GM21515 (cell line): ENCODE results near the gene ZBTB42.

Experiments used
- ATAC-seq: cut with Tn5 transposase; IDR thresholded peaks from one replicate; pipeline ENCODE4 v1.9.1; 2021; ENCODE audit not compliant: unreplicated experiment

The ZBTB42 gene

DNA sequence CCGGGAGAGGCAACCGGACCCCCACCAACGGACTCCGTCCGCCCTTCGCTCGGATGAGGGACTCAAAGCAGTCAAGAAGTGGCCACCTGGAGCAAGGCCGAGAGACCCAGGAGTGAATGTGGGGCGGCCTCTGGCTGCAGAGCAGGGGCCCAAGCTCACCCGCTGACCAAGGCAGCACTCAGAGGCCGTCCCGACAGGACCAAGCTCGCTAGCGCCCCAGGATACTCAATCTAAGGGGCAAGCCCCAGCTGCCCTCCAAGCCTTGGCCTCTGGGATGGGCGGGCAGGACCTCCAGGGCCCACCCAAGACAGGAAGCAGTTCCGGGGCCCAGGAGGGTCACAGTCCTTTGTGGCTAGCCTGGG lies 6.3 kb upstream of the ZBTB42 start:
- ATAC-seq, result no peak

GRCh38 chr14:104794993-104795780 lies 5.7 kb upstream of the ZBTB42 start, which contains the start of gene AKT1:
Gene AKT1 (minus strand): TSS chr14:104795748. CDS start chr14:104792643, 3,105 bp downstream.
- ATAC-seq, result no peak

DNA sequence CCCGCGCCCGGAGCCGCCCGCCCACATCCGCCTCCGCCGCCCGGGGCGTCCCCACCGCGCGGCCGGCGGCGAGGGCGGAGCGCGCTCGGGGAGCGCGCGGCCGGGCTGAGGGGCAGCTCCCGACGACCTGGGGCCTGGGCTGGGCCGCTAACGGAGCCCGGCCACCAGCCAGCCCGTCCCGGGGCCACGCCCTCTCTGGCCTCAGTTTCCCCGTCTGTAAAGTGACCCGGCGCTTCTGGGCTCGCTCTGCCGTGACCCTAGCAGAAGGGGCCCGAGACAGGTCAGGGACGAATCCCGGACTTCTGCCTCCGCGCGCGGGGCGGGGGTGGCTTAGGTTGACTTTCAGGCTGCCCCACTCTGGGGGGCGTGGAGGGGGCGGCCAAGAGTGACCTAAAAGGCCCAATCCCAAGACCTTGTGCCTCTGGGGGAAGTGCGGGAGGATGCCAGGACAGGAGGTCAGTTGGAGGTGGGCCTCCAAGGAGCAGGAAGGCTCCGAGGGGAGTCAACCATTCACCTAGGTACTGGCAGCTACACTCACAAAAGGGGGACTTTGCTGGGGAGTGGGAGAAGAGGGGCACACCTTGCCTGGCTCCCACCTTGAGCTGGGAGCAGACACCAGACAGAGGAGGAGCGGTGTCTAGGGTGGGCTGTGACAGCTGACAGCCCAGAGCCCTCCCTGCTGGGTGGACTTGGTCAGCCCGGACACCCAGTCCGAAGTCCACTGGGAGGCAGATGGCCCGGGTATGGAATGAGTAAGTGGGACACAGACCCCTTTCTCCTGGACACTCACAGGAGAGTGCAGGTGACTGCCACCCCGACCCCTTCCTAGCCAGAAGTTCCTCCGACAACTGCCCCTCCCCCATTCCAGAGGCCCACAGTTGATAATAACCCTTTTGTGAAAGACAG lies 4.9 kb upstream of the ZBTB42 start:
- no peak for ATAC-seq

DNA sequence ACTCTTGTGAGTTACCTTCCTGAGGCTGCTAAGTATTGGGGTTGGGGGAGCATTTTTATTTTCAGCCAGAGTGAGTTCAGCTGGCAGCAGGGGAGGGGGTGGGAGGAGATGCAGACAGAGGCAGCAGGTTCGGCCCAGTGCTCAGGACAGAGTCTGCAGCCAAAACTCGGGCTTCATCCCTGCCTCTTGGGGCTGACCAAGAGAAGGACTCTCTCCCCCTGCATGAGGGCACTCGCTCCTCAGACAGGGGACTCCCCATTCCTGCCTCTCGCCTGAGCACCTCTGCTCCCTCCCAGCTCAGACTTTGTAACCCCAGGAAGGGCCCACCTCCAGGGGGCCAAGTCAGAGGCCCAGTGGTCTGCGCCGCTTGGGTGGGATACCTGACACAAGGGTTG lies 4.2 kb upstream of the ZBTB42 start:
- no peak for ATAC-seq

GRCh38 chr14:104797115-104798044 lies 3.5 kb upstream of the ZBTB42 start:
- ATAC-seq, result no peak

DNA sequence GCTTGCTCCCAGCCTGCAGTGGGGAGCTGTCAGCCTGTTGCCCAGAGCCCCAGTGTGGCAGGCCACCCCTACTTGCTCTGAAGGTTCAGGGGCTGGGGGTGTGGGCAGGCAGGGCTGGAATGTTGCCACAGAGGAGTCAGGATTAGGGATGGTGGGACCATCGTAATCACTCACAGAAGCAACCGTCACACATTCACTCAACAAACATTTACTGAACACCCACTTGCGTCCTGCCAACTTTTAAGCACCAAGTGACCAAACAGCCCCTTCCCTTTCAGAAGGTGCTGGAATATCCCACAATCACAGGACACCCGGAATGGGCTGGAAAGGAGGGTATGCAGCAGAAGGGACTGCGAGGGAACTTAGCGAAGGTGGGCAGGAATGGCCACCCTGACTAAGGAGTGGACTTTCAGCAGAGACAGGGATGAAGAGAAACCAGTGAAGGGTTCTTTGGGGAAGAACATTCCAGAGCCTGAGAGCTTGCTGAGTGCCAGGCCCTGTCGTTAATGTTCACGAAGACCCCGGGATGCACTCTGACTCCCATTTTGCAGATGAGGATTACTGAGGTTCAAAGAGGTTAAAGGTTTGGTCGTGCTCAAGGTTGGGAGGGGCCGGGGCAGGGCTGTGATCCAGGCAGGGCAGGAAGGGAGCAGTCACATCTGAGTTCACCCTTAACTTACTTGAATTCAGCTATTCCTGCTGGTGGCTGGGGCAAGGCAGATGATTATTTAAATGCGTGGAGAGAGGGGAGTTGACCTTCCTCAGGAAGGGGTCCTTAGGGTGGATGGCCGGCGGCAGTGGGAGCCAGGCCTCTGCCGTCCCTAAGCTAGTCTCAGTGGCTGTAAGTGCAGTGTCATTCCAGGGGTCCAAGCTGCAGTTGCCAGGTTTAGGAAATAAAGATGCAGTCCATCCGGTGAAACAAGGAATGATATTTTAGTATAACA lies 2.3 kb upstream of the ZBTB42 start:
- no peak for ATAC-seq

- no peak for ATAC-seq
Observed at GRCh38 chr14:104799244-104800014, 1.5 kb upstream of the ZBTB42 start.

DNA sequence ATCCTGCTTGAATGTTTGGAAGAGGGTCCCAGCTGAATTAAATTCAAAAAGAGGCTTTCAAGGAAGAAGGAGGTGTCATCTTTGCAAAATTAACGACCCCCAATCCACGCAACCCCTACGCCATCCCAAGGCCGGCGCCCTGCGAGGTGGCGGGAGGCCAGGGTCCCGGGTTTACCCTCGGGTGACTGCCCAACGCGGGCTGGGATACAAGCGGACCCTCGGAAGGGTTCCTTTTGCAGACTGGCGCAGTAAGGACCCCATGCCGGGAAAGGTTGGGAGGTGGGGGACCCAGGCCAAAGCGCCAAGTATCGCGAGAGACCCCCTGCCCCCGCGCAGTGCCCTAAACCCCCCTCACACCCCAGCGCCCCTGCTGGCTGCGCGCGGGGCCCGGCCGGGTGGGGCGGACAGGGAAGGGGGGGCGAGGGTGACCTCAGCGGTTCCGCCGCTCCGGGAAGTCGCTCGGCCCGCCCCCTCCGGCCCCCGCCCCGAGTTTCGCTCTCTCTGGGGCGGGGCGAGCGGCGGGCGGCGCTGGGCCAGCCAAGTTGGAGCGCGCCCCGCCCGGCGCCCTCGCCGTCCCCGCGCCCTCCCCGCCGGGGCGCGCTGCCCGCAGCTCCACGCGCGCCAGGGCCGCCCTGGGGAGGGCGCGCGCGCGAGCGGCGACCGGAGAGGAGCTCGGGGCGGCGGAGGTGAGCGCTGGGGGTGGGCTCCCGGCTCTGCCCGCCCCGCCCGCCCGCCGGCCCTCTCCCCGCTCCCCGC lies 708 bp upstream of the ZBTB42 start:
- ATAC-seq, result peak; percentile 43

- no peak for ATAC-seq
Observed at GRCh38 chr14:104801520-104802393, 856 bp downstream of the ZBTB42 start.

DNA sequence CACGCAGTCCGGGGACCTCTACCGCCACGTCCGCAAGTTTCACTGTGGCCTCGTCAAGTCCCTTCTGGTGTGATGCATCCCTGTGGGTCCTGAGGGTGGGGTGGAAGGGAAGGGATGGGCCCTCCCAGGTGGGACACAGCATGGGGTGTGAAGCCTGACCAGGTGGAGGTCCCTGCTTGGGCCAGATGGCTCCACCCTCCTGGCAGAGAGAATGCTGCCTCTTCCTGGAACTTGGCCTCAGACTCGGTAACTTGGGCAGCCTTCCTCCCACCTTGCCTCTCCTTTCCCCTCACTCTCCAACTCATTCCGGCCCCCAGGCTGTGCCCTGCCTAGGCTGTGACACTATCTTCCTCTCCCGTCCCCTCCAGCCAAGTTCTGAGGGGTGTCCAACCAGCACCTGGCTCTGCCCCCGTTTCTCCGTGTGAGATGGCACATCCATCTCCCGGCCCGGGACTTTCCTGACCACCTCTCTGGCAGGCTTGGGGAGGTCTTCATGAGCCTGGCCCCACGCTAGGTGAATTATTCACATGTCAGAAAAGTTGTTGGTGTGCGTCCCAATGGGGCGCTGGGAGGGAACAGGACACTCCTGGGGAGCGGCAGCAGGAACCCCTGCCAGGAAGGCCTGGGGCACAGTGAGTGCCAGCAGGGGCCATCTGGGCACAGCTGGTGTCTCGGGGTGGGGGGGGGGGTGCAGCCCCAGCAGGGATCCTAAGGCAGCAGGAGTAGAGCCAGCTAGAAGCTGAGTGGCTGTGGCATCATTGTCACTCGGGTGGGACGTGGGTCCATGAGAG lies 1.7 kb downstream of the ZBTB42 start:
- no peak for ATAC-seq

GRCh38 chr14:104803280-104803911 lies 2.5 kb downstream of the ZBTB42 start:
- ATAC-seq, result no peak

- no peak for ATAC-seq
Observed at GRCh38 chr14:104803912-104804410, 3.1 kb downstream of the ZBTB42 start.

DNA sequence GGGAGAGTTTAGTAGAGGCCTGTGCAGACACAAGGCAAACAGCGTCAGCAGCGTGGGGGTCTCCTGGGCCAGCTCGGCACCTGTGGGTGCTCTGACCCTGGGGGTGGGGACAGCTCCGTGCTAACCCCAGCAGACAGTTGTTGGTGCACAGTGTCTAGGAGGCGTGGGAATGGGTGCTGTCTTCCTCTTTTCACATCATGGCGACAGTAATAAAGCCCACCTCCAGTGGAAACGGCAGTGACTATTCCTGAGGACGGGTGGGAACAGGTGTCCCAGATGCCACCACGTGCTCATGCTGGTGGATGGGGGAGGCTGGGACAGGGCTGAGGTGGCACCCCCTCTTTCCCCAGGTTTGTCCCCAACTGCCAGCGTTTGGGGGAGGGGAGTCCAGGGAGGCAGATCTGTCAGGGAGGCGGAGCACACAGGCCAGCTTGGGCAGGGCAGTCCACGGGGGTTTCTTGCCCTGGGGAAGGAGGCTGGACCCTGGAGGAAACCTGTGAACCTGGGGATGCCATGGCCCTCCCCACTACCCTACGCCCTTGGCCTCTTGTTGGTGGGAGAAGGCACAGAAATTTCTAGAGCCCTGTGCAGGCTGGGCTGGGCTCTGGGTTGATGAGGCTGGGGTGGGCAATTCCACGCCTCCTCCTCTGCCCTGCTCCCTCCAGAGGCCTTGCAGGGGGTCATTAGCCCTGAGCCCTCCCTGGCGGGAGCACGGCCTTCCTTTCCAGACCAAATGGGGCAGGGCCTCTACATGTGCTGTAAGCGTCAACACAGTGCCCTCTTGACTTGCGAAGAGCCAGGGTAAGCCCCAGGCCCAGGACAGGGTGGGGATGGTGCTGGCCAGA lies 3.8 kb downstream of the ZBTB42 start:
- no peak for ATAC-seq

GRCh38 chr14:104805326-104805678 lies 4.4 kb downstream of the ZBTB42 start:
- ATAC-seq, result no peak

DNA sequence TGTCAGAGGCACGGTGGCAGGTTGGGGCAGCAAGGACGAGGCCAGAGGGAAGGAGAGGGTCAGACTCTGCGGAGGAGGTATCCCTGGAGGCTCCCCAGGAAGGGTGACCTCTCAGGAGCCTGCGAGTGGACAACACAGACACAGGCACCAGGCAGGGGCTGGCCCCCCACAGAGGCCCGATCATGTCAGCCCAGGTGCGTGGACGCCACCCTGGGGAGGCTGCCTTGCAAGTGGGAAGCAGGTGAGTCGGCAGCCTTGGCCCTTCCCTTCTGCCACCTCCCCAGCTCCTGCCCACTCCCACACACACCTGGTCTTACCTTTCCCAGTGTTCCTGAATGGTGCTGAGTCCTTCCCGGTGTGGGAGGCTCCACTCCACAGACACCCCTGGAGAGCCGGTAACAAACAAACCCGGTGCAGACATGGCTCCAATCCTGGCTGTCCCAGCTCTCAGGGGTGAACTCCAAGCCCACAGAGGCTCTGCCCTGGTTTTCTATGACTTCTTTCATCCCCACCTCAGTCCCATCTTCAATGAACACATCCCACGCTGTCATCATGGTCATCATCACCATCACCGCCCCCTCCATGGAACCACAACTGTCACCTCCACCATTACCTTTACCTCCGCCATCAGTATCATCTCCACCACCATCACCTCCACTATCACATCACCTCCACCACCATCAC lies 5.2 kb downstream of the ZBTB42 start:
- no peak for ATAC-seq
